ENCODE results near the gene ZNF837.
"Not testable (repeated sequence)": the region's sequence is repeated elsewhere in the genome, so short reads cannot be mapped to it uniquely, and the experiment has no call there.

Gene ZNF837

DNA sequence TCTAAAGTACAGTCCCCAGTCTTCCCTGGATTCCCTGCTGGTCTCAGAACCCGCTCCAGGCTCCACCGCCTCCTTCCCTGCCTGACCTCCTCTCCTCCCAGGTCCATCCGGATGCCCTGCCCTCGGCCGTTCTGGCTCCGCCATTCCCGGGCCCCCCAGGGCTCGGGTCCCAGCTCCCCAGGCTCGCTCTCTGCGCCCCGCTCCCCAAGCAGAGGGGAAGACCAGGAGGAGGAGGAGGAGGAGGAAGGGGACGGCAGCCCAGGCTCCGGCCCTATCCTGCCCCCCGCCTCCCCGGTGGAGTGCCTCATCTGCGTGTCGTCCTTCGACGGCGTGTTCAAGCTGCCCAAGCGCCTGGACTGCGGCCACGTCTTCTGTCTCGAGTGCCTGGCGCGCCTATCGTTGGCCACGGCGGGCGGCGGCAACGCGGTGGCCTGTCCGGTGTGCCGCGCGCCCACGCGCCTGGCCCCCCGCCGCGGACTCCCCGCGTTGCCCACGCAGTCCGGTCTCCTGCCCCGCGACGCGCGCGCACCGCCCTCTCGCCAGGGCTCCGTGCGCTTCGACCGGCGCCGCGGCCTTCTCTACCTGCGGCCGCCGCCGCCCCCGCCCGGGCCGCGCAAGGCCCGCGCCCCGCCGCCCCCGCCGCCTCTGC is 15.3 kb upstream of the ZNF837 start:
- no peak for DNase-seq

- DNase-seq, result no peak
Observed at GRCh38 chr19:58395220-58395978, 14.6 kb upstream of the ZNF837 start, which contains the start of gene RNF225. TSS of gene RNF225 (plus strand) at chr19:58395656. CDS start at chr19:58396090, 434 bp downstream.

GRCh38 chr19:58394821-58395219 is 14.0 kb upstream of the ZNF837 start:
- DNase-seq, result no peak

DNA sequence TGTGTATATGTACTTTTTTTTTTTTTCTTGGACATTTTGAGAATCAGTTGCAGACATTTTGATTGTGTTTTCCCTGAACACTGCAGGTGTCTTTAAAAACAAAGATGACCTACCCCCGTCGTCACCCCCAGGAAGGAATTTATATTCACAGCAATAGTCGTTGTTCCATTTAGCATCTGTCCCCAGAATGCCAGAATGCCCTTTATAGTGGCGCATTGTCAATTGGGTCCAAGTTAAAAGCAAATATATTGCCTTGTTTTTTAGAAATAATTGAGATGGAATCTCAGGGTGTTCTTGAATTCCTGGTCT is 12.8 kb upstream of the ZNF837 start:
- DNase-seq, result no peak

- no peak for DNase-seq
Observed at GRCh38 chr19:58392945-58393724, 12.3 kb upstream of the ZNF837 start.

- no peak for DNase-seq
Observed at GRCh38 chr19:58388175-58388526, 7.3 kb upstream of the ZNF837 start.

DNA sequence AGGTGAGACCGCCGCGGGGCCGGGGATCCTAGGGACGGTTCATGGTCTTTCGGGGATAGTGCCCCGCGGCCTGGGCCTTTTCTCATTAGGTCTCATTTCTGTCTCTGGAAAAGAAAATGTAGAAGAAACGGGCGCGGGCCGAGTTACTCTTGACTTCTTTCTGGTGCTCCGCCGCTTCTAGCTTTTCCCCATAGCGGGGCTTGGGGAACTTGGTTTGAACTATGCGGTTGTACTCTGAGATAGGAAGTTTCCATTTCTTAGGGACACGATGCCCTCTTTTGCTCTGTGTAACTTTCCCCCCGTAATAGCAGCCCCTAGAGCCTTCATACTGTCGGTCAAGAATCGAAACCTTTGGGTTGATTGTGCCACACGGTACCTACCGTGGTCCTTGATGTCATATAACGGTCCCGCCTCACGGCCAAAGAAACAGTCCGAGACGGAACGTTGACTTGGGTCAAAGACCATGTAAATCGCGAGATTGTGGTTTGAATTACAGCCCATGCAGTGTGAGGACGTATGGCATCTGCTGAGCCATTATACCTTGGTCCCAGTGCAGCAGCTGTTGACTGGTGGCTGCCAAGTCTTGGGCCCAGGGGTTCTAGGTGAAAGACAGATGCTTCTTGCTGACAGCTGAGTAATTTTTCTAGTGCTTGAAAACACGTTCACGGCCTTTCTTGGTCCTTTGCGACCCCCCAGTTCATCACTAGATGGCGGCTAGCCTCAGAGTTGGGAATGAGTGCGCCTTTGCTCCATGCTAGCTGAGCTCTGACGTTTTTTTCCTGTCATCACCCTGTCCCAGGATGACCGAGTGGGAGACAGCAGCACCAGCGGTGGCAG is 6.7 kb upstream of the ZNF837 start:
- no peak for DNase-seq

DNA sequence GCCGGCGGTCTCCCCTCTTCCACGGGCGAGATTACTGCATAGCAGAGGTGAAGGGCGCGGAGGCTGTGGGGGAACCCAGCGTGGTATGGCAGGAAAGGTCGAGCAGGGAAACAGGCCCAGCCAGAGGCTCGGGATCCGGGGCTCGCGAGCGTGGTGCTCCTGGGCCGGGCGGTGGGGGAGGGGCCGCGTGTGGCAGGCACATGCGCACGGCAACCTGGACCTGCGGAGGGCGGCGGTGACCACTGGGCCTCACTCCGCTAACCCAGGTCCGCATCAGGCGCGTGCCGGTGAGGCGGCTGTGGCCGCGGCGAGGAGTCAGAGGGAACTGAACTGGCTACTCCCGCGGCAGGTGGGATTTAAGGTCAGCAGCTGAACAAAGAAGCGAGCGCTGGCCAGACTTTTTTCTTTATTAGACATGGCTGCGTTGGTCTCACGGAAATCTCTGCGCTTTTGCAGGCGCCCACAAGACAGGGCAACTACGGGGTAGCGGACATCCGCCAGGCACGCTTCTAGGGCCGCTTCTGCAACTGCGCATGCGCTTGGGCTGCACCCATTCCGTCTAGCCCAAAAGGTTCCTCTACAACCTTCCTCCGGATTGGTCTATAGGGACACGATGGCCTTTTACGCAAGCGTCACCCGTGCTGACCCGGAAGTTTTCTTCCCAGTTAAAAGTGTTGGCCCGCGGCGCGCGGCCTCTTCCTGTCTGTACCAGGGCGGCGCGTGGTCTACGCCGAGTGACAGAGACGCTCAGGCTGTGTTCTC is 5.9 kb upstream of the ZNF837 start, which contains the start of gene RPS5:
Gene RPS5, plus strand, starts transcription at position 694 of the 762 bp plus-strand sequence. CDS start 869 bp downstream, outside the sequence.
- peak; percentile 96 to 98 for DNase-seq

DNA sequence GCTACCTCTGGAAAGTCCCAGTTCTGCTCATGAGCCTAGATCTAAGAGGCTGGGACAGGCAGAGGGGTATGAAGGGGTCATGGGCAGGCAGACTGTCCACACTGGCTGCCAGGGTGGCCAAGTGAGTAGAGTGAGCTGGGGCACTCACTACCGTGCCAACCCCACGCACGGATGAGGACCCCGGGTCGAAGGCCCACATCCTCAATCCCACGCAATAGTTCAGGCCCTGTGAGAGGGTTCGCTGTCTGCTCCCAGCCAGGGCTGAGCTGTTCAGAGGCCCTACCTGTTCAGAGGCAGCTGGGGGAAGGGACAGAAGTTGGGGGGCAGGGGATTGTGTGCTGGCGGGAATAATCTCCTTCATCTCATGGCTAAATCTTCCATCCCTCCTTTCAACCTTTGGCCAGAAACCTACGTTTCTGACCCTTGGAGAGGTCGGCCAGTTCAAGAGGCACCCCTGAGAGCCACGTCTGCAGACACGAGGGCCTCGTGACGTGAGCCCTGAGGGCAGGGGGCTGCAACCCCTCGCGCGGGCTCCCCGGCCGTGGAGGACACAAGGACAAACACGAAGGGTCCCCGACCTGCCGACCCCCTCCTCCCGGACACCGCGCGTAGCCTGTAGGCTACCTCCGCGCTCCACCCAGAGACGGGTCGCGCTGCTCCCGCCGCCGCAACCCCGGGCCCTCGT is 5.2 kb upstream of the ZNF837 start:
- DNase-seq, result no peak

DNA sequence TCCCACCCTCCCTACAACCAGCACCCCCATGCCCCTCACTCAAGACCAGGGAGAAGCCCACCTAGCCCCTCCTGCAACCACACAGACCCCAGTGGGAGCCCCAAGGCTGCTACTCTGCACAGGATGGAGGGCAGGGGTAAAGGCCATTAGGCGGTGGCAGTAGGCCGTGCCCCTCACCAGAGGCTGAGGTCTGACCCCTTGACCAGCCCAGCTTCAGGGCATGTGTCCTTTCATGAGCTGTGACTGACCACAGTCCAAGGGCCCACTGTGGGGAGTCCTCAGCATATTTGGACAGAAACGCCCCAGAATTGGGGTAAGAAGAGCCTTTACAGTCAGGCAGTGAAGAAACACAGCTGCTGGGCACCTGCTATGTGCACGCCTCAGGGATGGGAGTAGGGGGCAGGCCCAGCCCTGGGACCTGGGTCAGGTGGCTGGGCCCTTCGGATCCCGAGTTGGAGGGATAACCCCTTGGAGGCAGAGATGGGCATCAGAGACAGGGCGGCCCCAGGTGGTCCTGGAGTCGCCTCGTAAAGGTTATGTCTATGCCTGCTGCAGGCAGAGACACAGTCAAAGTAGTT is 4.6 kb upstream of the ZNF837 start:
- DNase-seq, result no peak

GRCh38 chr19:58382997-58383603 is 2.3 kb upstream of the ZNF837 start:
- DNase-seq, result no peak

GRCh38 chr19:58381460-58382212 is 806 bp upstream of the ZNF837 start:
- no peak for DNase-seq

GRCh38 chr19:58380037-58380661 is 681 bp downstream of the ZNF837 start:
- no peak for DNase-seq

DNA sequence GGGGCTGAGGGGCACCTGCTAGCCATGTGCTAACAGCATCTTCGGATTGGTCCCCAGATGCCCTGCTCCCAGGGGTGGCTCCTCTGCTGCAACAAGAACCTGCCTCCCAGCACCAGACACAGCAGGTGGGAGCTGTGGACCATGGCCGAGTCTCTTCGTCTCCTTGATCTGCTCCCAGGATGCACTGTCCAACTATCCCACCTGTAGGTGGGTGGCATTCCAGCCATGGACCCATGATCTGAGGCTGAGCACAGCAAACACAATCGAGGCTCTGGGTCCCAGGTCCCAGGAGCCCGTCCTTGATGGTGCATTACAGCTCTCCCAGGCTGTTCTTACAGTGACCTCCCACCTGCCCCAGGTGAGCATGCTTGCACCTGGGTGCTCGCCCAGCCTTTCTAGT is 1.6 kb downstream of the ZNF837 start:
- no peak for DNase-seq

- not testable (repeated sequence) for DNase-seq
Observed at GRCh38 chr19:58376724-58377123, 4.1 kb downstream of the ZNF837 start.

DNA sequence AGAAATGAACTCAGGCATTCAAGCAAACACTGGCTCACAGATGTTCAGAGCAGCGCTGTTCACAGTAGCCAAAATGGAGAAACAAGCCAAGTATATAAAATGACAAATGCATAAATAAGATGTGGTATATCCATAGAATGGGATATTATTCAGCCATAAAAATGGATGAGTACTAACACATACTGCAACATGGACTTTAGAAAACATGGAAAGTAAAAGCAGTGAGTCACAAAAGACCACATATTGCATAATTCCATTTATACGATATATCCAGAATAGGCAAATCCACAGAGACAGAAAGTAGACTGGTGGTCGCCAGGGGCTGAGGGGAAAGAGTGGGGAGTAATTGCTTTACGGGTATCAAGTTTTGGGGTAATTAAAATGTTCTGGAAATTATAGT is 6.6 kb downstream of the ZNF837 start:
- no peak for DNase-seq

GRCh38 chr19:58372311-58373133 is 8.3 kb downstream of the ZNF837 start:
- DNase-seq, result no peak

- no peak for DNase-seq
Observed at GRCh38 chr19:58368561-58369360, 12.1 kb downstream of the ZNF837 start.

Data from SHP77 (cell line).